ENCODE results near the gene PTTG1. TPM values are rescaled to one million over a fixed set of nuclear protein-coding genes. Genes with fewer than 3 reads are reported as not detected.

Gene PTTG1
- total and polyA plus RNA-seq, 9 donors, result 0.77 to 12.9 (median 3.6) TPM; not detected in 1

DNA sequence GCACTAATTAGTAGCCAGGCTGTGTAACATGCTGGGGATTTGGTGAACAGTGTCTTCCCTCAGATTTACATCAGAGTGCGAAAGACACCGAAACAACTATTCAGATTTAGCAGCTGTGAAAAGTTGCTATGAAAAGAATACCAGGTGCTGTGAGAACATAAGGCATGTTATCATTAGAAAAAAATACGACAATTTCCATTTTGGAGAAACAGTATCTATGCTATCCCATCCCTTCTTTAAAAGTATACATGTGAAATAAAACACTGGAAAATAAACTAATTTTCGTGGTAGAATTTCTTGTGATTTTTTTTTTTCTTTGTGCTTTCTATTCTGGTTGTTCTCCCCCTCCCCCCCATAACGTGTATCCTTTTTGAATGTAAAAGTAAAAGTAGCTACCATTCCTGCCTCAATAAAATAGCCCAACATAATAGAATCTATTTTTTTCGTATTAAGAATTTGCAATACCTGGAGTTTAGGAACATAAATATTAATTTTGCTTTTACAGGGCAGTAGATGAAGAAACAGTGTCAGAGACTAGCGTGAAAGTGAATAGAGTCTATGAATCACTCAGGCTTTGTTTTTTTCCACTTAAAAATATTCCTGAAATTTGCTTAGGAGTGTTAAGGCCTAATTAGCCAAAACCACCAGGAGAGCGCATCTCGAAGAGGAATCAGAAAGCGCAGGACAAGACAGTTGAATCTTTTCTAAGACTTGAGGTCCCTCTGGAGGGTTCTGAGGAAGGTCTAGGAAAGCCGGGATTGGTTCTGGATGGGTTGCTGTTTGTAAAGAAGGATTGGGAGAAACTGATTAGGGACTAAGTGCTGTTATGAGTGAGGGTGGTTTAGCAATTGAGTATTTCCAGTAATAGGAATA is 2.0 kb upstream of the PTTG1 start:
- no peak for DNase-seq
- Histone ChIP-seq H3K9me3 (no peaks in the 10 kb centered on the region), H3K4me3 (peak overlapping the region; percentile 96), H3K4me1 (ENCODE audit: insufficient read depth) (peaks cover 11% of the 10 kb centered on the region), H3K27ac (peak overlapping the region; percentile 23 to 76), H3K27me3 (no peaks in the 10 kb centered on the region), H3K36me3 (no peaks in the 10 kb centered on the region)
- WGBS, 3 donors, result 32 to 37% (median 34%) methylated on average over 11 of the region's 11 CpGs
- intact Hi-C loops (cut with DNase I), result no loop called here
- TF ChIP-seq POLR2A (IDR thresholded peaks at IDR 0.05) (no peak), EP300 (IDR thresholded peaks at IDR 0.05) (no peak), CTCF (IDR thresholded peaks at IDR 0.05) (no peak)

DNA sequence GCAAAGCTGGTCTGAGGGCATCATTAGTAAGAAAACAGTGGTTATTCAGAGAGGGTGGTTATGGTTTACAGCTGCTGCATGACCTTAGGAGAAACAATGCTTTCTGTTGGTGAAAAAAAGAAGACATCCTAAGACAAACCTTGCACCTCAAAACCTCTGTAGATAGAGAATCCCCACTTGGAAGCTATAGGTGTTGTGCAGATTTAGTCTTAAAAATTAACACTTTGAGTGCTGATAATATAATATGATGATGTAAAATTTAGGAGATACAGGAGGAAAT is 1.4 kb upstream of the PTTG1 start:
- TF ChIP-seq CTCF (IDR thresholded peaks at IDR 0.05), result no peak
- TF ChIP-seq EP300 (IDR thresholded peaks at IDR 0.05), result no peak
- TF ChIP-seq POLR2A (IDR thresholded peaks at IDR 0.05), result no peak
- DNase-seq, result no peak
- no peaks in the 10 kb centered on the region for H3K9me3 ChIP-seq
- intact Hi-C loops (cut with DNase I), result no loop called here
- peaks cover 10% of the 10 kb centered on the region for H3K4me1 ChIP-seq (ENCODE audit: insufficient read depth)
- H3K27ac ChIP-seq, result no peak overlapping the region
- no peaks in the 10 kb centered on the region for H3K36me3 ChIP-seq
- no peaks in the 10 kb centered on the region for H3K27me3 ChIP-seq
- H3K4me3 ChIP-seq, result no peak overlapping the region

DNA sequence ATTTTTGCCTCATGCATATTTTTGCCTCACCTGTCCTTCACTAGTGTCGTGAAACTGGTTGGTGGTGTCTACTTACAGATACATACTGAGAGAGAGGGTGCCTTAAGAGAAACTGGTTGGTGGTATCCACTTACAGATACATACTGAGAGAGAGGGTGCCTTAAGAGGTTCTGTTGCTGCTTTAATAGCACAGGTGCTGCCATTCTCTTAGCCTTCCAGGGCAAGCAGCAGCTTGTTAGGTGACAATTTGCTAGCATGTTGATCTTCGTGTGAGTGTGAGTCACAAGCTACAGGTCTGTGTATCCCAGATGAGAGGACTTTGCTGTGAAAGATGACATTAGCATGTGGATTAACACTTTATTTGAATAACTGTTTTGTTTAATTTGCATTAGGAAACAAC is 1.4 kb downstream of the PTTG1 start:
- WGBS, 3 donors, result 42 to 63% (median 46%) methylated on average over 2 of the region's 2 CpGs

GRCh38 chr5:160427607-160428006 is 6.0 kb downstream of the PTTG1 start:
- no peak for TF ChIP-seq POLR2A (IDR thresholded peaks at IDR 0.05)
- TF ChIP-seq EP300 (IDR thresholded peaks at IDR 0.05), result no peak
- TF ChIP-seq CTCF (IDR thresholded peaks at IDR 0.05), result no peak
- Histone ChIP-seq H3K9me3 (no peaks in the 10 kb centered on the region), H3K4me1 (ENCODE audit: insufficient read depth) (no peaks in the 10 kb centered on the region), H3K36me3 (no peaks in the 10 kb centered on the region), H3K27me3 (no peaks in the 10 kb centered on the region), H3K4me3 (no peak overlapping the region), H3K27ac (no peak overlapping the region)
- intact Hi-C loops (cut with DNase I), result no loop called here
- no peak for DNase-seq
- WGBS, 3 donors, result 93 to 95% (median 94%) methylated on average over 4 of the region's 4 CpGs

More for the DNA sequence above, 1.4 kb downstream of the PTTG1 start:
- Histone ChIP-seq H3K27me3 (no peaks in the 10 kb centered on the region), H3K36me3 (no peaks in the 10 kb centered on the region), H3K27ac (no peak overlapping the region), H3K9me3 (no peaks in the 10 kb centered on the region), H3K4me3 (no peak overlapping the region), H3K4me1 (ENCODE audit: insufficient read depth) (peaks cover under 1% of the 10 kb centered on the region)
- no peak for TF ChIP-seq CTCF (IDR thresholded peaks at IDR 0.05)
- TF ChIP-seq EP300 (IDR thresholded peaks at IDR 0.05), result no peak
- no peak for TF ChIP-seq POLR2A (IDR thresholded peaks at IDR 0.05)
- DNase-seq, result no peak
- intact Hi-C loops (cut with DNase I), result no loop called here
